GM12878 (cell line): ENCODE data around the gene GLB1L2. TPM values are rescaled to one million over a fixed set of nuclear protein-coding genes. Genes with fewer than 3 reads are reported as not detected.

Source experiments
- ATAC-seq: fragments of 200-7000 bp; cut with Tn5 transposase; 3 replicates; pipeline ENCODE4 v1.9.1; 2020; ENCODE audit warnings: mild to moderate bottlenecking, moderate library complexity
- BruUV-seq: library from RNA; stranded (reverse); fragments of 400-500 nt; replicated peaks from 2 replicates; lab custom pipeline; 2021; lab: Mats Ljungman, UMichigan
- CTCF ChIA-PET: fragments of 300-600 bp; sonication (Branson Sonifier 250); formaldehyde crosslinking; extraction: SDS; loops from one replicate; lab custom pipeline; 2021; ENCODE audit warnings: inconsistent platforms; lab: Yijun Ruan, JAX
- POLR2A ChIA-PET: fragments of 350-600 bp; formaldehyde crosslinking; extraction: SDS; loops from one replicate; lab custom pipeline; 2021; ENCODE audit warnings: inconsistent platforms; lab: Charles Lee
- RAD21 ChIA-PET: fragments of 300-600 bp; sonication (Branson Sonifier 250); formaldehyde crosslinking; loops from one replicate; lab custom pipeline; 2023; ENCODE audit warnings: antibody characterized with exemption; ENCODE audit not compliant: unreplicated experiment; lab: Charles Lee
- SMC1A ChIA-PET: fragments of 300-600 bp; sonication (Branson Sonifier 250); formaldehyde crosslinking; loops from one replicate; lab custom pipeline; 2023; ENCODE audit not compliant: unreplicated experiment, uncharacterized antibody; lab: Charles Lee
- DNase-seq: peaks from one replicate; pipeline ENCODE4 v3.0.0-alpha.2; 2011; ENCODE audit warnings: low read depth, low spot score
- FAIRE-seq: peaks from 3 replicates; lab custom pipeline; 2011; peaks lifted over from hg19 to GRCh38; lab: Jason Lieb, UNC
- H2AFZ ChIP-seq: 2 replicates; pipeline ENCODE4 v1.6.0; 2011; ENCODE audit warnings: low read depth, low read length, control low read depth; ENCODE audit not compliant: control insufficient read depth
- H3K27ac ChIP-seq: 2 replicates; pipeline ENCODE4 v1.5.1; 2011; ENCODE audit warnings: control low read depth; ENCODE audit not compliant: control insufficient read depth, insufficient read depth
- H3K27me3 ChIP-seq, 2 experiments: replicated peaks in 1 of 2; 2 replicates each; pipeline versions ENCODE4 v1.6.0 to v1.6.1; 2011; ENCODE audit warnings: low read length in 1 of 2; ENCODE audit not compliant: control insufficient read depth in 2 of 2, insufficient read depth in 2 of 2
- H3K36me3 ChIP-seq, 2 experiments: 2 replicates each; pipeline ENCODE4 v1.5.1; 2011; ENCODE audit warnings: low read length in 1 of 2; ENCODE audit not compliant: control insufficient read depth in 2 of 2, insufficient read depth in 2 of 2
- H3K4me1 ChIP-seq: 2 replicates; pipeline ENCODE4 v1.6.1; 2011; ENCODE audit warnings: mild to moderate bottlenecking, low read length, moderate library complexity, mixed read lengths; ENCODE audit not compliant: control insufficient read depth, insufficient read depth
- H3K4me2 ChIP-seq: 2 replicates; pipeline ENCODE4 v1.6.0; 2011; ENCODE audit warnings: control low read depth; ENCODE audit not compliant: control insufficient read depth, insufficient read depth
- H3K4me3 ChIP-seq: fragments of 200-600 bp; sonication (generic); 2 replicates; pipeline ENCODE4 v1.5.1; 2016
- H3K79me2 ChIP-seq: 2 replicates; pipeline ENCODE4 v1.6.0; 2011; ENCODE audit warnings: low read length; ENCODE audit not compliant: control insufficient read depth, insufficient read depth
- H3K9ac ChIP-seq: 2 replicates; pipeline ENCODE4 v1.8.0; 2011; ENCODE audit warnings: low read length, control low read depth, mixed read lengths; ENCODE audit not compliant: control insufficient read depth, insufficient read depth
- H3K9me3 ChIP-seq: replicated peaks from 3 replicates; pipeline ENCODE4 v1.5.1; 2011; ENCODE audit warnings: mild to moderate bottlenecking, low read length; ENCODE audit not compliant: control insufficient read depth, insufficient read depth
- H4K20me1 ChIP-seq: 2 replicates; pipeline ENCODE4 v1.6.0; 2011; ENCODE audit not compliant: control insufficient read depth, insufficient read depth
- ASH2L ChIP-seq: fragments of 300-600, 200-600 bp; sonication (generic); IDR thresholded peaks from 2 replicates; pipeline ENCODE4 v1.6.1; 2017; ENCODE audit warnings: low read depth, mild to moderate bottlenecking, borderline replicate concordance
- BACH1 ChIP-seq: fragments of 450-650 bp; IDR thresholded peaks from 2 replicates; pipeline ENCODE4 v1.6.1; 2017; ENCODE audit warnings: mild to moderate bottlenecking, borderline replicate concordance
- IRF5 ChIP-seq: fragments of 450-650 bp; IDR thresholded peaks from 2 replicates; pipeline ENCODE4 v1.6.1; 2017; ENCODE audit warnings: borderline replicate concordance
- NFIC ChIP-seq: IDR thresholded peaks from 2 replicates; pipeline ENCODE4 v1.6.1; 2012; ENCODE audit warnings: low read depth, mild to moderate bottlenecking, inconsistent platforms, low read length, moderate library complexity
- NR2C2 ChIP-seq: IDR thresholded peaks from 2 replicates; pipeline ENCODE4 v1.6.1; 2011; ENCODE audit warnings: borderline replicate concordance, low read depth; ENCODE audit not compliant: control insufficient read depth, insufficient read length
- POLR2AphosphoS5 ChIP-seq: IDR thresholded peaks from 2 replicates; pipeline ENCODE4 v1.6.1; 2011; ENCODE audit warnings: mild to moderate bottlenecking, low read length, inconsistent platforms
- RAD21 ChIP-seq: IDR thresholded peaks from 2 replicates; pipeline ENCODE4 v1.6.1; 2011; ENCODE audit warnings: mild to moderate bottlenecking, low read depth, low read length, moderate library complexity; ENCODE audit not compliant: insufficient read depth
- SPI1 ChIP-seq: IDR thresholded peaks from 2 replicates; pipeline ENCODE4 v1.6.1; 2011; ENCODE audit warnings: low read depth, mild to moderate bottlenecking, low read length, moderate library complexity, borderline replicate concordance; ENCODE audit not compliant: insufficient read depth
- TCF7 ChIP-seq: IDR thresholded peaks from 2 replicates; pipeline ENCODE4 v1.6.1; 2014; ENCODE audit warnings: antibody characterized with exemption, borderline replicate concordance
- ZNF592 ChIP-seq: fragments of 450-650 bp; IDR thresholded peaks from 2 replicates; pipeline ENCODE4 v1.6.1; 2017; ENCODE audit warnings: mild to moderate bottlenecking, moderate library complexity
- WGBS: methylation state at CpG from one replicate; pipeline ENCODE4 v1.1.6; 2016; ENCODE audit warnings: low lambda C conversion rate; ENCODE audit not compliant: insufficient replicate concordance, insufficient coverage; ENCODE audit errors: missing lambda C conversion rate; 5-methylcytosine and 5-hydroxymethylcytosine counted together
- in situ Hi-C: fragments of 300-500 bp; cut with MboI; formaldehyde crosslinking; loops from 9 replicates; pipeline ENCODE4 v1.14.3; 2018; ENCODE audit warnings: mixed read lengths
- intact Hi-C: fragments of 100-400 bp; cut with micrococcal nuclease; formaldehyde crosslinking; loops from one replicate; pipeline ENCODE4 v1.14.2; 2022; ENCODE audit not compliant: unreplicated experiment
- polyA plus RNA-seq, 11 experiments: library from polyadenylated mRNA; depleted of rRNA in 4 of 11; unstranded in 6 of 11; stranded (reverse) in 5 of 11; fragments of >200 nt; fragmentation: Nextera tagmentation in 4 of 11; fragmentation: Illumina TruSeq in 1 of 11; extraction: Ambion mirVana in 4 of 11; extraction: Trizol in 1 of 11; gene quantifications; 1 replicate in 1 of 11; 2 replicates in 10 of 11; pipeline versions ENCODE4 v1.2.1 to v1.2.3, GENCODE V29; 2011 to 2016; ENCODE audit warnings: inconsistent platforms in 2 of 11, missing spikeins in 2 of 11, low read depth in 1 of 11
- total RNA-seq, 4 experiments: library from RNA; depleted of rRNA in 3 of 4; stranded (reverse); fragments of >200 nt in 3 of 4; fragmentation: Illumina TruSeq in 1 of 4; extraction: Trizol in 1 of 4; gene quantifications; 2 replicates each; pipeline versions ENCODE4 v1.2.1 to v1.2.3, GENCODE V29; 2013 to 2021
- TF ChIP-seq, protein P1 (sequence below): fragments of 450-650 bp; IDR thresholded peaks from 2 replicates; pipeline ENCODE4 v1.6.1; 2017; ENCODE audit warnings: mild to moderate bottlenecking, moderate library complexity

GLB1L2 gene
- total and polyA plus RNA-seq, 10 of the 15 experiments (the other 5 are each of a cell fraction or from before 2014, with no cell fraction given) = 0.04 to 0.85 (median 0.49) TPM

DNA sequence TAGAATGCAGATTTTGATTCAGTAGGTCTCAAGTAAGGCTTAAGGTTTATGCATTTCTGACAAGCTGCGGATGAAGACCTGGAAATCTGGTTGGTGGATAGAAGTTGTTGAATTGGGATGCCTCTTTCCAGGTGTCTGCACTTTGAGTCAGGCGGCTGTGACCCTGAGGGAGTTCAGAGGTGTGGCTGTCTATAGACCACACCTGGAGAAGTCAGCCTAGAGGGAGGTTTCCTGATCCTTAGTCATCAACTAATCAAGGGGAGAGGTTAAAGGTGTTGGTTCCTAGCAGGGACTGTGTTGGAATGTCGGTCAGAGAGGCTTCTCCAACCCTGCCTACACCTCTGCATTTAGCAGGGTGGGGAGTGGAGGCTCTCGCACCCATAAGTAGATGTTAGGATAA is 8.0 kb downstream of the GLB1L2 start:
- no peaks in the 10 kb centered on the region for H3K79me2 ChIP-seq
- H2AFZ ChIP-seq = no peak overlapping the region
- ChIA-PET POLR2A (no interaction called here), RAD21 (no interaction called here)
- H3K27ac ChIP-seq = no peak overlapping the region
- intact Hi-C loops = no loop called here
- BruUV-seq = no TSS peak
- no peak overlapping the region for H3K4me3 ChIP-seq
- no peaks in the 10 kb centered on the region for H3K4me1 ChIP-seq
- 44% methylated on average over 4 of the region's 4 CpGs for WGBS
- no peaks in the 10 kb centered on the region for H3K36me3 ChIP-seq
- no peak overlapping the region for H3K4me2 ChIP-seq
- H3K9ac ChIP-seq = no peak overlapping the region
- TF ChIP-seq NFIC (no peak), IRF5 (no peak), BACH1 (no peak), TCF7 (no peak), SPI1 (no peak), ZNF592 (no peak), ASH2L (no peak), NR2C2 (no peak), RAD21 (no peak), POLR2AphosphoS5 (no peak)
- TF ChIP-seq, protein P1, sequence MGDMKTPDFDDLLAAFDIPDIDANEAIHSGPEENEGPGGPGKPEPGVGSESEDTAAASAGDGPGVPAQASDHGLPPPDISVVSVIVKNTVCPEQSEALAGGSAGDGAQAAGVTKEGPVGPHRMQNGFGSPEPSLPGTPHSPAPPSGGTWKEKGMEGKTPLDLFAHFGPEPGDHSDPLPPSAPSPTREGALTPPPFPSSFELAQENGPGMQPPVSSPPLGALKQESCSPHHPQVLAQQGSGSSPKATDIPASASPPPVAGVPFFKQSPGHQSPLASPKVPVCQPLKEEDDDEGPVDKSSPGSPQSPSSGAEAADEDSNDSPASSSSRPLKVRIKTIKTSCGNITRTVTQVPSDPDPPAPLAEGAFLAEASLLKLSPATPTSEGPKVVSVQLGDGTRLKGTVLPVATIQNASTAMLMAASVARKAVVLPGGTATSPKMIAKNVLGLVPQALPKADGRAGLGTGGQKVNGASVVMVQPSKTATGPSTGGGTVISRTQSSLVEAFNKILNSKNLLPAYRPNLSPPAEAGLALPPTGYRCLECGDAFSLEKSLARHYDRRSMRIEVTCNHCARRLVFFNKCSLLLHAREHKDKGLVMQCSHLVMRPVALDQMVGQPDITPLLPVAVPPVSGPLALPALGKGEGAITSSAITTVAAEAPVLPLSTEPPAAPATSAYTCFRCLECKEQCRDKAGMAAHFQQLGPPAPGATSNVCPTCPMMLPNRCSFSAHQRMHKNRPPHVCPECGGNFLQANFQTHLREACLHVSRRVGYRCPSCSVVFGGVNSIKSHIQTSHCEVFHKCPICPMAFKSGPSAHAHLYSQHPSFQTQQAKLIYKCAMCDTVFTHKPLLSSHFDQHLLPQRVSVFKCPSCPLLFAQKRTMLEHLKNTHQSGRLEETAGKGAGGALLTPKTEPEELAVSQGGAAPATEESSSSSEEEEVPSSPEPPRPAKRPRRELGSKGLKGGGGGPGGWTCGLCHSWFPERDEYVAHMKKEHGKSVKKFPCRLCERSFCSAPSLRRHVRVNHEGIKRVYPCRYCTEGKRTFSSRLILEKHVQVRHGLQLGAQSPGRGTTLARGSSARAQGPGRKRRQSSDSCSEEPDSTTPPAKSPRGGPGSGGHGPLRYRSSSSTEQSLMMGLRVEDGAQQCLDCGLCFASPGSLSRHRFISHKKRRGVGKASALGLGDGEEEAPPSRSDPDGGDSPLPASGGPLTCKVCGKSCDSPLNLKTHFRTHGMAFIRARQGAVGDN = no peak
- TF ChIP-seq, all 136 proteins: peak for 0
- DNase-seq = no peak
- no peak for ATAC-seq
- ChIA-PET SMC1A (no interaction called here), CTCF (no interaction called here)
- Histone ChIP-seq H3K27me3 (no peaks in the 10 kb centered on the region; a peak in 2 of 4 replicates), H4K20me1 (no peaks in the 10 kb centered on the region; the same call in 1 of the 2 replicates), H3K9me3 (no peaks in the 10 kb centered on the region)
- FAIRE-seq = no peak
- in situ Hi-C loops = no loop called here
